ENCODE data around the gene TRIO. TPM values are rescaled to one million over a fixed set of nuclear protein-coding genes. Genes with fewer than 3 reads are reported as not detected.

TRIO gene
- total RNA-seq, 1 donor from 2014 or later: 76.8 TPM

- DNase-seq (ENCODE audit: low read depth in 2 of 2): peak; percentile 43 to 80
Observed at GRCh38 chr5:14351845-14352712, 208.9 kb downstream of the TRIO start.

GRCh38 chr5:14353726-14354474, 210.8 kb downstream of the TRIO start:
- no peak for DNase-seq (ENCODE audit: low read depth in 2 of 2)

- no peak for DNase-seq (ENCODE audit: low read depth in 2 of 2)
Observed at GRCh38 chr5:14355391-14355790, 212.2 kb downstream of the TRIO start.

GRCh38 chr5:14356305-14356704, 213.2 kb downstream of the TRIO start:
- no peak for DNase-seq (ENCODE audit: low read depth in 2 of 2)

- peak; percentile 34 to 55 for DNase-seq (ENCODE audit: low read depth in 2 of 2)
Observed at GRCh38 chr5:14357441-14357840, 214.3 kb downstream of the TRIO start.

- DNase-seq (ENCODE audit: low read depth in 2 of 2): peak in 1 of 2 donors; percentile 26
Observed at GRCh38 chr5:14357851-14358250, 214.7 kb downstream of the TRIO start.

GRCh38 chr5:14358536-14358935, 215.4 kb downstream of the TRIO start:
- DNase-seq (ENCODE audit: low read depth in 2 of 2): no peak

- DNase-seq (ENCODE audit: low read depth in 2 of 2): no peak
Observed at GRCh38 chr5:14359069-14360043, 216.2 kb downstream of the TRIO start.

- DNase-seq (ENCODE audit: low read depth in 2 of 2): no peak
Observed at GRCh38 chr5:14362491-14362890, 219.3 kb downstream of the TRIO start.

GRCh38 chr5:14364096-14364495, 221.0 kb downstream of the TRIO start:
- DNase-seq (ENCODE audit: low read depth in 2 of 2): no peak

GRCh38 chr5:14364576-14365472, 221.7 kb downstream of the TRIO start:
- peak in 1 of 2 donors; percentile 37 for DNase-seq (ENCODE audit: low read depth in 2 of 2)

GRCh38 chr5:14365831-14366430, 222.8 kb downstream of the TRIO start:
- DNase-seq (ENCODE audit: low read depth in 2 of 2): no peak

- DNase-seq (ENCODE audit: low read depth in 2 of 2): no peak
Observed at GRCh38 chr5:14366763-14367162, 223.6 kb downstream of the TRIO start.

- no peak for DNase-seq (ENCODE audit: low read depth in 2 of 2)
Observed at GRCh38 chr5:14367364-14367763, 224.2 kb downstream of the TRIO start.

- no peak for DNase-seq (ENCODE audit: low read depth in 2 of 2)
Observed at GRCh38 chr5:14369780-14370179, 226.6 kb downstream of the TRIO start.

- DNase-seq (ENCODE audit: low read depth in 2 of 2): no peak
Observed at GRCh38 chr5:14370386-14370785, 227.2 kb downstream of the TRIO start.

- DNase-seq (ENCODE audit: low read depth in 2 of 2): no peak
Observed at GRCh38 chr5:14373685-14374084, 230.5 kb downstream of the TRIO start.

GRCh38 chr5:14374100-14374499, 231.0 kb downstream of the TRIO start:
- DNase-seq (ENCODE audit: low read depth in 2 of 2): peak in 1 of 2 donors; percentile 20

GRCh38 chr5:14376789-14377188, 233.6 kb downstream of the TRIO start:
- no peak for DNase-seq (ENCODE audit: low read depth in 2 of 2)
